ENCODE data around the gene CENPX.
A peak's percentile ranks its signal among the peaks of the same experiment; 100 is the strongest.

Gene CENPX

GRCh38 chr17:82022310-82022980, at the start of gene CENPX:
TSS of gene CENPX (minus strand) at chr17:82022878. CDS start at chr17:82022861, 17 bp downstream.
- no peak for TF ChIP-seq ZNF274 (IDR thresholded peaks at IDR 0.05; ENCODE audit: low read depth, low read length)
- peak within 1 kb of the TSS; percentile 78 for H3K4me3 ChIP-seq (ENCODE audit: low read length)

- no peak overlapping the region for H3K4me3 ChIP-seq (ENCODE audit: low read length)
- no peak for TF ChIP-seq ZNF274 (IDR thresholded peaks at IDR 0.05; ENCODE audit: low read depth, low read length)
Observed at GRCh38 chr17:82070611-82071010, 47.9 kb upstream of the CENPX start.

GRCh38 chr17:82065638-82066303, 43.1 kb upstream of the CENPX start, which contains the start of gene DUS1L:
TSS of gene DUS1L (minus strand) at chr17:82065804. CDS start at chr17:82065059, 745 bp downstream.
- peak within 1 kb of the TSS; percentile 91 for H3K4me3 ChIP-seq (ENCODE audit: low read length)
- no peak for TF ChIP-seq ZNF274 (IDR thresholded peaks at IDR 0.05; ENCODE audit: low read depth, low read length)

- no peak for TF ChIP-seq ZNF274 (IDR thresholded peaks at IDR 0.05; ENCODE audit: low read depth, low read length)
- H3K4me3 ChIP-seq (ENCODE audit: low read length), result peak overlapping the region; percentile 91
Observed at GRCh38 chr17:82065193-82065637, 42.5 kb upstream of the CENPX start.

GRCh38 chr17:82064433-82065192, 41.9 kb upstream of the CENPX start:
- H3K4me3 ChIP-seq (ENCODE audit: low read length), result peak overlapping the region; percentile 91

GRCh38 chr17:82063424-82064415, 41.0 kb upstream of the CENPX start:
- no peak for TF ChIP-seq ZNF274 (IDR thresholded peaks at IDR 0.05; ENCODE audit: low read depth, low read length)
- no peak overlapping the region; the same call in 1 of the 2 replicates for H3K4me3 ChIP-seq (ENCODE audit: low read length)

More at GRCh38 chr17:82064433-82065192, 41.9 kb upstream of the CENPX start:
- no peak for TF ChIP-seq ZNF274 (IDR thresholded peaks at IDR 0.05; ENCODE audit: low read depth, low read length)

- H3K4me3 ChIP-seq (ENCODE audit: low read length), result no peak overlapping the region
- TF ChIP-seq ZNF274 (IDR thresholded peaks at IDR 0.05; ENCODE audit: low read depth, low read length), result no peak
Observed at GRCh38 chr17:82062984-82063368, 40.3 kb upstream of the CENPX start.

- H3K4me3 ChIP-seq (ENCODE audit: low read length), result no peak overlapping the region
Observed at GRCh38 chr17:82062076-82062983, 39.7 kb upstream of the CENPX start.

GRCh38 chr17:82061047-82061925, 38.6 kb upstream of the CENPX start:
- TF ChIP-seq ZNF274 (IDR thresholded peaks at IDR 0.05; ENCODE audit: low read depth, low read length), result no peak
- no peak overlapping the region for H3K4me3 ChIP-seq (ENCODE audit: low read length)

More at GRCh38 chr17:82062076-82062983, 39.7 kb upstream of the CENPX start:
- no peak for TF ChIP-seq ZNF274 (IDR thresholded peaks at IDR 0.05; ENCODE audit: low read depth, low read length)

GRCh38 chr17:82060614-82061013, 37.9 kb upstream of the CENPX start:
- TF ChIP-seq ZNF274 (IDR thresholded peaks at IDR 0.05; ENCODE audit: low read depth, low read length), result no peak
- H3K4me3 ChIP-seq (ENCODE audit: low read length), result no peak overlapping the region

GRCh38 chr17:82060001-82060380, 37.3 kb upstream of the CENPX start:
- no peak overlapping the region for H3K4me3 ChIP-seq (ENCODE audit: low read length)
- no peak for TF ChIP-seq ZNF274 (IDR thresholded peaks at IDR 0.05; ENCODE audit: low read depth, low read length)

All from GM08714 (cell line).